ENCODE data around the gene PDZD8.

PDZD8 gene

GRCh38 chr10:117255835-117256460, 119.3 kb downstream of the PDZD8 start:
- no peaks in the 10 kb centered on the region for H3K79me1 ChIP-seq (replicated peaks; ENCODE audit: low read length, poor library complexity, severe bottlenecking)
- WGBS: 88% methylated on average over 9 of the region's 9 CpGs
- no peak overlapping the region for H2AFZ ChIP-seq (ENCODE audit: low read depth, low read length)

GRCh38 chr10:117254774-117255735, 120.2 kb downstream of the PDZD8 start:
- Histone ChIP-seq H3K4me2 (ENCODE audit: low read length, poor library complexity, severe bottlenecking) (no peak overlapping the region), H3K9me3 (ENCODE audit: control insufficient read depth, low read length) (no peaks in the 10 kb centered on the region), H3K4ac (ENCODE audit: low read depth in 1 of 2, low read length in 2 of 2) (no peak overlapping the region), H3K36me3 (ENCODE audit: control insufficient read depth in 1 of 2, insufficient read depth in 2 of 2, low read depth in 1 of 2, low read length in 2 of 2) (no peaks in the 10 kb centered on the region), H3K9ac (ENCODE audit: low read length) (no peak overlapping the region), H3K4me1 (ENCODE audit: control insufficient read depth, insufficient read depth, low read depth, low read length) (no peaks in the 10 kb centered on the region), H2AK5ac (ENCODE audit: low read length, severe bottlenecking) (no peak overlapping the region), H2BK15ac (ENCODE audit: low read depth, poor library complexity, severe bottlenecking) (no peak overlapping the region), H2BK120ac (ENCODE audit: low read depth, low read length) (no peak overlapping the region), H2AFZ (ENCODE audit: low read depth, low read length) (no peak overlapping the region), H4K91ac (ENCODE audit: low read length) (no peak overlapping the region), H2BK5ac (ENCODE audit: low read depth, low read length, poor library complexity, severe bottlenecking) (no peak overlapping the region), H3K18ac (ENCODE audit: low read depth in 1 of 2, low read length in 2 of 2) (no peak overlapping the region), H3K14ac (ENCODE audit: low read length in 2 of 2) (no peak overlapping the region), H3K4me3 (ENCODE audit: insufficient read depth in 1 of 2, low read depth in 1 of 2, low read length in 2 of 2) (no peak overlapping the region), H3K23ac (ENCODE audit: low read length in 2 of 2) (no peak overlapping the region), H2BK12ac (ENCODE audit: low read length in 2 of 2) (no peak overlapping the region), H3K27ac (ENCODE audit: low read length, poor library complexity, severe bottlenecking) (no peak overlapping the region), H3K79me1 (replicated peaks; ENCODE audit: low read length, poor library complexity, severe bottlenecking) (no peaks in the 10 kb centered on the region), H4K8ac (ENCODE audit: low read length) (no peak overlapping the region), H3K27me3 (ENCODE audit: control insufficient read depth in 1 of 2, insufficient read depth in 1 of 2, low read length in 2 of 2) (peaks cover 29 to 68% of the 10 kb centered on the region in 2 experiments)
- 84% methylated on average over 26 of the region's 26 CpGs for WGBS
- DNase-seq: no peak

More at GRCh38 chr10:117255835-117256460, 119.3 kb downstream of the PDZD8 start:
- Histone ChIP-seq H3K18ac (ENCODE audit: low read depth in 1 of 2, low read length in 2 of 2) (no peak overlapping the region), H3K36me3 (ENCODE audit: control insufficient read depth in 1 of 2, insufficient read depth in 2 of 2, low read depth in 1 of 2, low read length in 2 of 2) (no peaks in the 10 kb centered on the region), H3K9me3 (ENCODE audit: control insufficient read depth, low read length) (no peaks in the 10 kb centered on the region), H3K4ac (ENCODE audit: low read depth in 1 of 2, low read length in 2 of 2) (no peak overlapping the region), H2BK12ac (ENCODE audit: low read length in 2 of 2) (no peak overlapping the region), H4K91ac (ENCODE audit: low read length) (no peak overlapping the region), H3K9ac (ENCODE audit: low read length) (no peak overlapping the region), H3K4me3 (ENCODE audit: insufficient read depth in 1 of 2, low read depth in 1 of 2, low read length in 2 of 2) (no peak overlapping the region), H2AK5ac (ENCODE audit: low read length, severe bottlenecking) (no peak overlapping the region), H3K27ac (ENCODE audit: low read length, poor library complexity, severe bottlenecking) (no peak overlapping the region), H3K4me1 (ENCODE audit: control insufficient read depth, insufficient read depth, low read depth, low read length) (no peaks in the 10 kb centered on the region), H3K14ac (ENCODE audit: low read length in 2 of 2) (no peak overlapping the region), H3K4me2 (ENCODE audit: low read length, poor library complexity, severe bottlenecking) (no peak overlapping the region), H3K27me3 (ENCODE audit: control insufficient read depth in 1 of 2, insufficient read depth in 1 of 2, low read length in 2 of 2) (peaks cover 31 to 71% of the 10 kb centered on the region in 2 experiments), H2BK120ac (ENCODE audit: low read depth, low read length) (no peak overlapping the region), H4K8ac (ENCODE audit: low read length) (no peak overlapping the region), H2BK5ac (ENCODE audit: low read depth, low read length, poor library complexity, severe bottlenecking) (no peak overlapping the region), H2BK15ac (ENCODE audit: low read depth, poor library complexity, severe bottlenecking) (no peak overlapping the region), H3K23ac (ENCODE audit: low read length in 2 of 2) (no peak overlapping the region)
- DNase-seq: no peak

DNA sequence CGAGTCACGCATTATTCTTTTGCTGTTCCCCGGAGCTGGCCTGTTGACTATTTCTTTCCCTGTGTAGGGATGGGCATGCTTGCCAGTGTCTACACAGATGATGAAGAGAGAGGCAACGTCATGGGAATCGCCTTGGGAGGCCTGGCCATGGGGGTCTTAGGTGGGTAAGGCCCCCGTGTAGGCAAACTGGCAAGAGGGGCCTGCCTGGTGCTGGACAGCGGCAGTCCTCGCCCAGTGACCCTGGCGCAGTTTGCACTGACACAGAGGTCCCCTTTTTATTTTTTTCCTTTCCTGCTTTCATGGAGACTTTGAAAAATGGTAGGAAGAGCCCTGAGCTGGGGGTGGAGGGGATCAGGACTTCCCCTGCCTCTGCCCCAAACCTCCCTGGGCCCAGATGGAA, 120.9 kb downstream of the PDZD8 start:
- 81% methylated on average over 9 of the region's 9 CpGs for WGBS
- H2AK5ac ChIP-seq (ENCODE audit: low read length, severe bottlenecking): no peak overlapping the region
- H3K23ac ChIP-seq (ENCODE audit: low read length in 2 of 2): no peak overlapping the region
- H4K91ac ChIP-seq (ENCODE audit: low read length): no peak overlapping the region
- no peak overlapping the region for H3K9ac ChIP-seq (ENCODE audit: low read length)
- H3K4me3 ChIP-seq (ENCODE audit: insufficient read depth in 1 of 2, low read depth in 1 of 2, low read length in 2 of 2): no peak overlapping the region
- H3K18ac ChIP-seq (ENCODE audit: low read depth in 1 of 2, low read length in 2 of 2): no peak overlapping the region
- no peak overlapping the region for H3K4ac ChIP-seq (ENCODE audit: low read depth in 1 of 2, low read length in 2 of 2)
- no peaks in the 10 kb centered on the region for H3K4me1 ChIP-seq (ENCODE audit: control insufficient read depth, insufficient read depth, low read depth, low read length)
- no peak overlapping the region for H3K27ac ChIP-seq (ENCODE audit: low read length, poor library complexity, severe bottlenecking)
- no peaks in the 10 kb centered on the region for H3K36me3 ChIP-seq (ENCODE audit: control insufficient read depth in 1 of 2, insufficient read depth in 2 of 2, low read depth in 1 of 2, low read length in 2 of 2)
- DNase-seq: no peak
- H3K27me3 ChIP-seq (ENCODE audit: control insufficient read depth in 1 of 2, insufficient read depth in 1 of 2, low read length in 2 of 2): peaks cover 28 to 62% of the 10 kb centered on the region in 2 experiments
- H4K8ac ChIP-seq (ENCODE audit: low read length): no peak overlapping the region
- no peak overlapping the region for H2BK5ac ChIP-seq (ENCODE audit: low read depth, low read length, poor library complexity, severe bottlenecking)
- H2BK12ac ChIP-seq (ENCODE audit: low read length in 2 of 2): no peak overlapping the region
- H2BK120ac ChIP-seq (ENCODE audit: low read depth, low read length): no peak overlapping the region
- no peak overlapping the region for H3K14ac ChIP-seq (ENCODE audit: low read length in 2 of 2)
- H3K9me3 ChIP-seq (ENCODE audit: control insufficient read depth, low read length): no peaks in the 10 kb centered on the region
- H3K79me1 ChIP-seq (replicated peaks; ENCODE audit: low read length, poor library complexity, severe bottlenecking): no peaks in the 10 kb centered on the region
- H2BK15ac ChIP-seq (ENCODE audit: low read depth, poor library complexity, severe bottlenecking): no peak overlapping the region
- H2AFZ ChIP-seq (ENCODE audit: low read depth, low read length): no peak overlapping the region
- H3K4me2 ChIP-seq (ENCODE audit: low read length, poor library complexity, severe bottlenecking): no peak overlapping the region

- WGBS: 74% methylated on average over 9 of the region's 9 CpGs
- no peak overlapping the region for H3K4me3 ChIP-seq (ENCODE audit: insufficient read depth in 1 of 2, low read depth in 1 of 2, low read length in 2 of 2)
- H2BK15ac ChIP-seq (ENCODE audit: low read depth, poor library complexity, severe bottlenecking): no peak overlapping the region
- H2BK5ac ChIP-seq (ENCODE audit: low read depth, low read length, poor library complexity, severe bottlenecking): no peak overlapping the region
- H3K4me2 ChIP-seq (ENCODE audit: low read length, poor library complexity, severe bottlenecking): no peak overlapping the region
- no peaks in the 10 kb centered on the region for H3K79me1 ChIP-seq (replicated peaks; ENCODE audit: low read length, poor library complexity, severe bottlenecking)
- H2BK12ac ChIP-seq (ENCODE audit: low read length in 2 of 2): no peak overlapping the region
- H3K9me3 ChIP-seq (ENCODE audit: control insufficient read depth, low read length): no peaks in the 10 kb centered on the region
- no peak overlapping the region for H2AFZ ChIP-seq (ENCODE audit: low read depth, low read length)
- H3K14ac ChIP-seq (ENCODE audit: low read length in 2 of 2): no peak overlapping the region
- no peak overlapping the region for H3K9ac ChIP-seq (ENCODE audit: low read length)
- no peak overlapping the region for H3K27ac ChIP-seq (ENCODE audit: low read length, poor library complexity, severe bottlenecking)
- H4K8ac ChIP-seq (ENCODE audit: low read length): no peak overlapping the region
- H3K4me1 ChIP-seq (ENCODE audit: control insufficient read depth, insufficient read depth, low read depth, low read length): no peaks in the 10 kb centered on the region
- no peak overlapping the region for H3K23ac ChIP-seq (ENCODE audit: low read length in 2 of 2)
- peaks cover 24 to 60% of the 10 kb centered on the region in 2 experiments for H3K27me3 ChIP-seq (ENCODE audit: control insufficient read depth in 1 of 2, insufficient read depth in 1 of 2, low read length in 2 of 2)
- no peak overlapping the region for H3K18ac ChIP-seq (ENCODE audit: low read depth in 1 of 2, low read length in 2 of 2)
- no peak overlapping the region for H4K91ac ChIP-seq (ENCODE audit: low read length)
- no peak for DNase-seq
- no peak overlapping the region for H2BK120ac ChIP-seq (ENCODE audit: low read depth, low read length)
- H3K4ac ChIP-seq (ENCODE audit: low read depth in 1 of 2, low read length in 2 of 2): no peak overlapping the region
- H2AK5ac ChIP-seq (ENCODE audit: low read length, severe bottlenecking): no peak overlapping the region
- no peaks in the 10 kb centered on the region for H3K36me3 ChIP-seq (ENCODE audit: control insufficient read depth in 1 of 2, insufficient read depth in 2 of 2, low read depth in 1 of 2, low read length in 2 of 2)
Observed at GRCh38 chr10:117253908-117254307, 121.3 kb downstream of the PDZD8 start.

Measured in mesenchymal stem cell (in vitro differentiated cells and primary cell).